ENCODE data around the gene PGBD5.

- TF ChIP-seq CTCF (IDR thresholded peaks at IDR 0.05; ENCODE audit: low read depth, low read length) (no peak), EZH2phosphoT487 (IDR thresholded peaks at IDR 0.05; ENCODE audit: low read depth) (no peak)
Observed at GRCh38 chr1:230458509-230458908, 32.4 kb upstream of the PGBD5 start.
